Measurements from ENCODE around the gene EFHC1.

EFHC1 gene

GRCh38 chr6:52564856-52565255, 144.7 kb downstream of the EFHC1 start:
- no peak for DNase-seq

- no peak for DNase-seq
Measured at GRCh38 chr6:52566201-52566600, 146.1 kb downstream of the EFHC1 start.

- DNase-seq, result no peak
Measured at GRCh38 chr6:52566853-52567279, 146.7 kb downstream of the EFHC1 start.

- no peak for DNase-seq
Measured at GRCh38 chr6:52568320-52568719, 148.2 kb downstream of the EFHC1 start.

- no peak for DNase-seq
Measured at GRCh38 chr6:52570291-52570700, 150.2 kb downstream of the EFHC1 start.

GRCh38 chr6:52571099-52571755, 151.1 kb downstream of the EFHC1 start:
- no peak for DNase-seq

- no peak for DNase-seq
Measured at GRCh38 chr6:52572536-52572935, 152.4 kb downstream of the EFHC1 start.

GRCh38 chr6:52573295-52573694, 153.2 kb downstream of the EFHC1 start:
- no peak for DNase-seq

Measured in activated gamma-delta T cell treated with Interleukin-2 at 50 U/mL for 16 hours (primary cell).